GM18508 (cell line): ENCODE results near the gene GNE.

Experiments used
- ATAC-seq: cut with Tn5 transposase; IDR thresholded peaks from one replicate; pipeline ENCODE4 v1.9.1; 2021; ENCODE audit warnings: moderate number of reproducible peaks; ENCODE audit not compliant: insufficient read depth, unreplicated experiment

GNE gene

GRCh38 chr9:36173861-36174260 is 84.4 kb downstream of the GNE start:
- no peak for ATAC-seq

GRCh38 chr9:36170531-36170930 is 87.7 kb downstream of the GNE start:
- ATAC-seq: no peak

- no peak for ATAC-seq
Measured at GRCh38 chr9:36169708-36170107, 88.5 kb downstream of the GNE start.

DNA sequence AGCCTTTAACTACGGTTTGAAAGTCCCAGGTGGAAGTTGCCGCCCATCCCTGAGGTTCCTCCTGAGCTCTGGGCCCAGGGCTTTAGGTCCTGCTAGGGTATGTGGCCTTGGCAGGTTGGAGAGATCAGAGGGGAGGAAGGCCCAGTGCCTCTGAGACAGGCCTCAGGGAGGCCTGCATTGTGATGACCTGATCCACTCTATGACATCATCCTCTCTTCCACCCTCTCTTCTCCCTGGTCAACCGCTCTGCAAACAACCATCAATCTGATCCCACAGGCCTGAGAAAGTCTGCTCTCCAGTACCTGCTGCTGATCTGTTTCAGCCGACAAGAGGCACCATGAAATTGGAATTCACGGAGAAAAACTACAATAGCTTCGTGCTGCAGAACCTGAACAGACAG is 89.1 kb downstream of the GNE start, which contains the start of gene CCIN:
Gene CCIN, plus strand, starts transcription at position 223 of the 400 bp plus-strand sequence. Its CDS starts 115 bp downstream, at position 338.
- no peak for ATAC-seq

- no peak for ATAC-seq
Measured at GRCh38 chr9:36166168-36166927, 91.9 kb downstream of the GNE start.

- ATAC-seq: no peak
Measured at GRCh38 chr9:36165826-36166167, 92.5 kb downstream of the GNE start.

DNA sequence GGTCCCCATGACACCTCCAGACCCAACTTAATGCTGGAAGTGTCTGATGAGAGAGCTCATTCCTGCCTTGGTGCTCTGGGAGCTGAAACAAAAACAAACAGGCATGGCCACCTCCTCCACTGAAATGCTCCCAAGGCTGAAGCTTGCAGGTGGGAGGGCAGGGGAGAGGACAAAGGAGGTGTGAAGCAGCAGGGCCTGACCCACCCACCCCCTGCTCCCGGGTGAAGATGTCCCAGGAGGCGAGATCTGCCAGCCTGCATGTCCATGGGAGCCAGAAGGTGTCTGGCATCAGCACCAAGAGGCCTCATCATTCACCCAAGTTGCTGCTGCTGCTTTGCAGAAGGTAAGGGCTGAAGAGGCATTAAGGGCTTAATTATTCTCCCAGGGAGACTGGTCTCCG is 93.3 kb downstream of the GNE start:
- no peak for ATAC-seq
